Activated T-cell treated with anti-CD3 and anti-CD28 coated beads, Interleukin-2, amount 50 U/mL, for 24 hours (primary cell): ENCODE results near the gene FAXC.
"Not testable (repeated sequence)": the region's sequence is repeated elsewhere in the genome, so short reads cannot be mapped to it uniquely, and the experiment has no call there.

Experiments used
- DNase-seq: peaks from one replicate; pipeline ENCODE4 v3.0.0-alpha.2; 2020
- H3K27ac Mint-ChIP-seq: 2 replicates; pipeline ENCODE4 v1.8.0; 2020; ENCODE audit warnings: mild to moderate bottlenecking, mixed read lengths
- H3K27me3 Mint-ChIP-seq: 2 replicates; pipeline ENCODE4 v1.8.0; 2020; ENCODE audit warnings: mixed read lengths
- H3K36me3 Mint-ChIP-seq: 2 replicates; pipeline ENCODE4 v1.8.0; 2020; ENCODE audit warnings: low read depth, mixed read lengths
- H3K4me1 Mint-ChIP-seq: 2 replicates; pipeline ENCODE4 v1.8.0; 2020; ENCODE audit warnings: low read depth, mixed read lengths
- H3K4me3 Mint-ChIP-seq: 2 replicates; pipeline ENCODE4 v1.8.0; 2020; ENCODE audit warnings: mild to moderate bottlenecking, moderate library complexity, mixed read lengths
- H3K9me3 Mint-ChIP-seq: 2 replicates; pipeline ENCODE4 v1.8.0; 2020; ENCODE audit warnings: mixed read lengths

The FAXC gene

GRCh38 chr6:99353126-99353525 lies 3.7 kb upstream of the FAXC start:
- Mint-ChIP-seq H3K9me3 (no peaks in the 10 kb centered on the region), H3K27ac (no peak overlapping the region), H3K27me3 (peaks cover 79% of the 10 kb centered on the region), H3K4me1 (peaks cover 5% of the 10 kb centered on the region), H3K36me3 (no peaks in the 10 kb centered on the region), H3K4me3 (no peak overlapping the region)
- DNase-seq = no peak

DNA sequence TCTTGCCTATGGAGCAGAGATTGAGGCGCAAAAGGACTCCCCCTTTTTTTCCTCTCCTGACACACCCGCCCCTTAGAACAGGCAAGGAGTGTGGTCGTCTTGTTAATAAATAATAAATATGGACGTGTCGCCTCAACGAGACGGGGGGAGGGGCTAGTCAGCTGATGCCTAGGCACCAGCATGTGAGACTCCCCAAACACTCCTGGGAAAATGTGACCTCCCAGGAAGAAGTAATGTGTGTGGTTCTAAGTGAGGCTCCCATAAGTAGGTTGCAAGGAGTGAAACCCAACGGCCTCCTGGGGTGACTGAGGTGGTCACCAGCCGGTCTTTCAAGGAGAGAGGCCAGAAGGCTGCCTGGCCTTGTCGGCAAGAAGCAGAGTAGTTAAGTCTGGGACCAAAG lies 1.1 kb upstream of the FAXC start:
- Mint-ChIP-seq H3K4me3 (no peak overlapping the region), H3K36me3 (no peaks in the 10 kb centered on the region)

GRCh38 chr6:99348288-99349170 lies 945 bp downstream of the FAXC start:
- peak overlapping the region; percentile 43 for H3K4me3 Mint-ChIP-seq
- peaks cover 84% of the 10 kb centered on the region for H3K27me3 Mint-ChIP-seq
- no peaks in the 10 kb centered on the region for H3K36me3 Mint-ChIP-seq
- H3K27ac Mint-ChIP-seq = no peak overlapping the region
- peaks cover 11% of the 10 kb centered on the region for H3K4me1 Mint-ChIP-seq
- H3K9me3 Mint-ChIP-seq = no peaks in the 10 kb centered on the region
- no peak for DNase-seq

More for the DNA sequence above, 1.1 kb upstream of the FAXC start:
- H3K27ac Mint-ChIP-seq = no peak overlapping the region
- H3K27me3 Mint-ChIP-seq = peaks cover 82% of the 10 kb centered on the region
- DNase-seq = no peak
- H3K9me3 Mint-ChIP-seq = no peaks in the 10 kb centered on the region
- peaks cover 5% of the 10 kb centered on the region for H3K4me1 Mint-ChIP-seq

GRCh38 chr6:99347804-99348203 lies 1.7 kb downstream of the FAXC start:
- H3K9me3 Mint-ChIP-seq = no peaks in the 10 kb centered on the region
- H3K36me3 Mint-ChIP-seq = no peaks in the 10 kb centered on the region
- H3K27ac Mint-ChIP-seq = no peak overlapping the region
- H3K4me3 Mint-ChIP-seq = no peak overlapping the region
- H3K4me1 Mint-ChIP-seq = peaks cover 11% of the 10 kb centered on the region
- no peak for DNase-seq
- peaks cover 84% of the 10 kb centered on the region for H3K27me3 Mint-ChIP-seq

- no peak for DNase-seq
- no peak overlapping the region for H3K4me3 Mint-ChIP-seq
- H3K9me3 Mint-ChIP-seq = no peaks in the 10 kb centered on the region
- H3K4me1 Mint-ChIP-seq = peaks cover 11% of the 10 kb centered on the region
- no peaks in the 10 kb centered on the region for H3K36me3 Mint-ChIP-seq
- H3K27me3 Mint-ChIP-seq = peaks cover 78% of the 10 kb centered on the region
- H3K27ac Mint-ChIP-seq = no peak overlapping the region
Observed at GRCh38 chr6:99346595-99346994, 2.9 kb downstream of the FAXC start.

DNA sequence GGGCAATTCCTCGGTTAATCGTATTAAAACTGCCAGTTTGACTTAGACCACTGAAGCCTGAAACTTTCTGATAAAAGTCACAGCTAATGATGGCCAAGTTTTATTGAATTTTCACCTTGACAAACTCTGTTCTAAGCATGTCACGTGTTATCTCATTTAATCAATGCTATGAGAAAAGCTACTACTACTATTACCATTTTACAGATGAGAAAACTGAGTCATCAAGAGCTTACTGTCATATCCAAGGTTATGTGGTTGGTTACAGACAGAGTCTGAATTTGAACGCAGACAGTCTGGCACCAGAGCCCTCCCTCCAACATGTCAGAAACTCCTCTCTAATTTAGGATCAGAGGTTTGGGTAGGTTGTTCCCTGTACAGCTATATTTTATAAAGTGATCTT lies 4.3 kb downstream of the FAXC start:
- DNase-seq = no peak
- H3K36me3 Mint-ChIP-seq = no peaks in the 10 kb centered on the region
- H3K4me3 Mint-ChIP-seq = no peak overlapping the region
- peaks cover 10% of the 10 kb centered on the region for H3K4me1 Mint-ChIP-seq
- H3K27ac Mint-ChIP-seq = no peak overlapping the region
- no peaks in the 10 kb centered on the region for H3K9me3 Mint-ChIP-seq
- H3K27me3 Mint-ChIP-seq = peaks cover 63% of the 10 kb centered on the region

GRCh38 chr6:99344289-99344688 lies 5.2 kb downstream of the FAXC start:
- no peak for DNase-seq
- Mint-ChIP-seq H3K36me3 (no peaks in the 10 kb centered on the region), H3K27me3 (peaks cover 65% of the 10 kb centered on the region), H3K4me1 (peaks cover 9% of the 10 kb centered on the region), H3K27ac (no peak overlapping the region), H3K9me3 (no peaks in the 10 kb centered on the region), H3K4me3 (no peak overlapping the region)

- H3K36me3 Mint-ChIP-seq = no peaks in the 10 kb centered on the region
- no peak overlapping the region for H3K27ac Mint-ChIP-seq
- no peaks in the 10 kb centered on the region for H3K9me3 Mint-ChIP-seq
- no peak for DNase-seq
- H3K4me3 Mint-ChIP-seq = no peak overlapping the region
- H3K4me1 Mint-ChIP-seq = peaks cover 6% of the 10 kb centered on the region
- peaks cover 58% of the 10 kb centered on the region for H3K27me3 Mint-ChIP-seq
Observed at GRCh38 chr6:99341862-99342455, 7.5 kb downstream of the FAXC start.

- Mint-ChIP-seq H3K9me3 (no peaks in the 10 kb centered on the region), H3K27me3 (peaks cover 41% of the 10 kb centered on the region), H3K4me3 (no peak overlapping the region), H3K4me1 (no peaks in the 10 kb centered on the region), H3K27ac (no peak overlapping the region), H3K36me3 (no peaks in the 10 kb centered on the region)
- no peak for DNase-seq
Observed at GRCh38 chr6:99338188-99338587, 11.3 kb downstream of the FAXC start.

DNA sequence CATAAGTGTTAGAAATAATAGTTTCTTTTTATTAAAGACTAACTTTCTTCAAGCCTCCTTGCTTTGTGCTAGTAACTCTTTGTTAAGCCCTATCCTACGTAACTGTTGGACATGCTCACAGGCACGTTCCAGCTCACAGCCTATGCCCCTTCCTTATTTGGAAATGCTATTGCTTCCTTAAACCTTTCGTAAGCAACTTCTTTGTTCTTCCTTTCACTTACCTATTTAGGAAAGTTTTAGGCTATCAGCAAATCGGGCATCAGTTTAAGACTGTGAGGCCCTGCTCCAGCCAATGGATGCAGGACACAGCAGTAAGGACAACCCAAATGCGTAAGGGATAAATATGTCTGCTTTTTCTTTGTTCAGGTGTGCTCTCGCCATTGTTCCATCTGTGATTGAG lies 14.2 kb downstream of the FAXC start:
- H3K36me3 Mint-ChIP-seq, H3K4me1 Mint-ChIP-seq, H3K4me3 Mint-ChIP-seq, DNase-seq, H3K27ac Mint-ChIP-seq, H3K9me3 Mint-ChIP-seq: not testable (repeated sequence)
- H3K27me3 Mint-ChIP-seq = peaks cover 32% of the 10 kb centered on the region

- Mint-ChIP-seq H3K9me3 (no peaks in the 10 kb centered on the region), H3K27ac (no peak overlapping the region), H3K36me3 (no peaks in the 10 kb centered on the region), H3K27me3 (peaks cover 31% of the 10 kb centered on the region), H3K4me1 (peaks cover 5% of the 10 kb centered on the region), H3K4me3 (no peak overlapping the region)
- DNase-seq = no peak
Observed at GRCh38 chr6:99334526-99335127, 14.8 kb downstream of the FAXC start.

GRCh38 chr6:99333068-99333467 lies 16.4 kb downstream of the FAXC start:
- no peaks in the 10 kb centered on the region for H3K36me3 Mint-ChIP-seq
- H3K27ac Mint-ChIP-seq = no peak overlapping the region

DNA sequence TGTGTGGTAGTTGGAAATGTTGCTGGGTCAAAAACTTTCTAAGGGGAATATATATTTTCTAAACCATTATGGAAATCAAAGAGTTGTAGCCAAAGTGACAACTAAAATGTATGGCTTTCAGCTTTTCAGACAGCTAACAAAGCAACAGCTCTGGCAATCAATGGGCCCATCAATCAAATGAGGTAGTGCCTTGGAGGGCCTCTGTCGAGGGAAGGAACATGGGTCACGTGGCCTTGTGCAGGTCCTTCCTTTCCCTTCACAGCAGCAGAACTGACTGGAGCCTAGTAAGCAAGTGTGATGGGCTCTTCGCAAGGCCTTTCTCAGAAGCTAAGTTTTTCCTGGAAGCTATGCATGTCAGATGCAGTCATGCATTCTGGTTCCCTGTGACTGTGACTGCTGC lies 17.9 kb downstream of the FAXC start:
- H3K4me3 Mint-ChIP-seq = no peak overlapping the region
- H3K27ac Mint-ChIP-seq = no peak overlapping the region
- H3K9me3 Mint-ChIP-seq = no peaks in the 10 kb centered on the region
- H3K4me1 Mint-ChIP-seq = peaks cover 5% of the 10 kb centered on the region
- no peak for DNase-seq
- peaks cover 8% of the 10 kb centered on the region for H3K27me3 Mint-ChIP-seq
- no peaks in the 10 kb centered on the region for H3K36me3 Mint-ChIP-seq

More at GRCh38 chr6:99333068-99333467, 16.4 kb downstream of the FAXC start:
- Mint-ChIP-seq H3K4me1 (peaks cover 5% of the 10 kb centered on the region), H3K27me3 (peaks cover 21% of the 10 kb centered on the region), H3K4me3 (no peak overlapping the region), H3K9me3 (no peaks in the 10 kb centered on the region)
- DNase-seq = no peak

- Mint-ChIP-seq H3K4me3 (no peak overlapping the region), H3K9me3 (no peaks in the 10 kb centered on the region), H3K27ac (no peak overlapping the region), H3K4me1 (peaks cover 5% of the 10 kb centered on the region), H3K36me3 (no peaks in the 10 kb centered on the region), H3K27me3 (peaks cover 5% of the 10 kb centered on the region)
- DNase-seq = peak; percentile 45
Observed at GRCh38 chr6:99330159-99330558, 19.3 kb downstream of the FAXC start.

DNA sequence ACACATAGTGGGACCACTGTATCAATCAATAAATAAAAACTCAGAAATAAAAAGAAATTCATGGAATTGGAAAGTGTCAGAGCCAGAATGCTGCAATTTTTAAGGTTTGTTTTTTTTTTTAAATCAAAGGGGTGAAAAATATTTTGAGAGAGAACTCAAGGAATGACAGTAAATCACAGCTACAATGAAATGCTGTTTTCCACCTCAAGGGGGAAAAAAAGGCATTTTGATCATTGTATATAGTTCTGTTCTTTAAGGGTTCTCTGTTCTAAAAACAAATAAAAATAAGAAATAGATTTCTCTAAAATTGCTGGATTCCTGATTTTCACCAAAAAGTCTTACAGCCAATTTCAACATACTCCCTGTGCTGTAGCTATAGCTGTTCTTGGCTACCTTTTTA lies 24.5 kb downstream of the FAXC start:
- H3K27me3 Mint-ChIP-seq = peaks cover 18% of the 10 kb centered on the region
- no peak overlapping the region for H3K27ac Mint-ChIP-seq
- DNase-seq = no peak
- H3K9me3 Mint-ChIP-seq = no peaks in the 10 kb centered on the region
- no peaks in the 10 kb centered on the region for H3K36me3 Mint-ChIP-seq
- H3K4me1 Mint-ChIP-seq = no peaks in the 10 kb centered on the region
- H3K4me3 Mint-ChIP-seq = no peak overlapping the region
